ENCODE results near the gene MSMP.

Gene MSMP

DNA sequence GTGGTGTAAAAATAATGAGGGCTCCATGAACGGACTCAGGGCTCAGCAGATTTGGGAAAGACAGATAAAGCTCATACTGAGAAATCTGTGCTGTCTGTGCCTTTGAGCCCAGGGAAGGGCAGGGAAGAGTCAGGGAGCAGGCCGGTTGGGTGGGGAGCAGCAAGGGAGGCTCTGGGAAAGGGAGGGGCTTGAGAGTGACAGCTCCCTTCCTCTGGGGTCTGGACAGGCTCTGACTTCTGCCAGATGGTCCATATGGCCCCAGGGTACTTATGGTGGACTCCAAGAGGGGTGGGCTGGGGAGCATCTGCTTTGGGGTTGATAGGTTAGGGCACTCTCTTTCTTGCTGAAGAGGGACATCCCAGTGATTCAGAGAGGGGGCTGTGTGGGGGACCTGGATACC, 39.4 kb upstream of the MSMP start:
- H3K4me3 ChIP-seq (ENCODE audit: low read length), result no peak overlapping the region
- no peak for DNase-seq (ENCODE audit: low read depth)
- TF ChIP-seq, protein P1, sequence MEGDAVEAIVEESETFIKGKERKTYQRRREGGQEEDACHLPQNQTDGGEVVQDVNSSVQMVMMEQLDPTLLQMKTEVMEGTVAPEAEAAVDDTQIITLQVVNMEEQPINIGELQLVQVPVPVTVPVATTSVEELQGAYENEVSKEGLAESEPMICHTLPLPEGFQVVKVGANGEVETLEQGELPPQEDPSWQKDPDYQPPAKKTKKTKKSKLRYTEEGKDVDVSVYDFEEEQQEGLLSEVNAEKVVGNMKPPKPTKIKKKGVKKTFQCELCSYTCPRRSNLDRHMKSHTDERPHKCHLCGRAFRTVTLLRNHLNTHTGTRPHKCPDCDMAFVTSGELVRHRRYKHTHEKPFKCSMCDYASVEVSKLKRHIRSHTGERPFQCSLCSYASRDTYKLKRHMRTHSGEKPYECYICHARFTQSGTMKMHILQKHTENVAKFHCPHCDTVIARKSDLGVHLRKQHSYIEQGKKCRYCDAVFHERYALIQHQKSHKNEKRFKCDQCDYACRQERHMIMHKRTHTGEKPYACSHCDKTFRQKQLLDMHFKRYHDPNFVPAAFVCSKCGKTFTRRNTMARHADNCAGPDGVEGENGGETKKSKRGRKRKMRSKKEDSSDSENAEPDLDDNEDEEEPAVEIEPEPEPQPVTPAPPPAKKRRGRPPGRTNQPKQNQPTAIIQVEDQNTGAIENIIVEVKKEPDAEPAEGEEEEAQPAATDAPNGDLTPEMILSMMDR (IDR thresholded peaks at IDR 0.05; ENCODE audit: insufficient read depth, low read depth, low read length, missing control alignments), result no peak

DNA sequence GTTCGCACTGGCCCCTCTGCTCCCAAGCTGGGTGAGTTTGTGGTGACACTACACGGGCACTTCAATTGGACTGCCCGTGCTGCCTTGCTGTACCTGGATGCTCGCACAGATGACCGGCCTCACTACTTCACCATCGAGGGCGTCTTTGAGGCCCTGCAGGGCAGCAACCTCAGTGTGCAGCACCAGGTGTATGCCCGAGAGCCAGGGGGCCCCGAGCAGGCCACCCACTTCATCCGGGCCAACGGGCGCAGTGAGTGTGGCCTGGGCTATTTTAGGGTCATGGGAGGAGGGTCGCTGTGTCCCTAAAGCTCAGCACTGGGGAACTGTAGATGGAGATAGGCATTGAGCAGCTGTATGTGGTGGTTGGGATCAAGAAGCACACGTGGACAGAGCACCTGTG, 38.8 kb upstream of the MSMP start:
- TF ChIP-seq, protein P1 (IDR thresholded peaks at IDR 0.05; ENCODE audit: insufficient read depth, low read depth, low read length, missing control alignments), result no peak
- DNase-seq (ENCODE audit: low read depth), result no peak
- H3K4me3 ChIP-seq (ENCODE audit: low read length), result no peak overlapping the region

DNA sequence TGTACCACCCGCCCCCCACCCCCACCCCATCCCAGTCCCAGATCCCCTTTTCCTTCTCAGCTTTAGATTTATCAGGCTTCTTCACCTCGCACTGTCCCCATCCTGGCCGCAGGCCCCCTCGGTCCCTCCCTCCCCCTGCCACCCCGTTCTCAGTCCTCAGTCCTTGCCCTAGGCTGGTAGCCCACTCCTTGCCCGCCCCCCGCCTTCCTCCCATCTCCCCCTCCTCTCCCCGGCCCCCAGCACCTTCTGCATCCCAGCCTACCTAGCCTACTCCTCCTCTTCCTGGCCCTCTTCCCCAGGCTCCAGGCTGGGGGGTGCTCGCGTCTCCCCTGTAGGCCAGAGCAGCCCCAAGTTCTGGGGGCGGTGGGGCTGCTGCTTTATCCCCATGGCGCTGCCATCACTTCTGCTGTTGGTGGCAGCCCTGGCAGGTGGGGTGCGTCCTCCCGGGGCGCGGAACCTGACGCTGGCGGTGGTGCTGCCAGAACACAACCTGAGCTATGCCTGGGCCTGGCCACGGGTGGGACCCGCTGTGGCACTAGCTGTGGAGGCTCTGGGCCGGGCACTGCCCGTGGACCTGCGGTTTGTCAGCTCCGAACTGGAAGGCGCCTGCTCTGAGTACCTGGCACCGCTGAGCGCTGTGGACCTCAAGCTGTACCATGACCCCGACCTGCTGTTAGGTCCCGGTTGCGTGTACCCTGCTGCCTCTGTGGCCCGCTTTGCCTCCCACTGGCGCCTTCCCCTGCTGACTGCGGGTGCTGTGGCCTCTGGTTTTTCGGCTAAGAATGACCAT, 38.1 kb upstream of the MSMP start:
- H3K4me3 ChIP-seq (ENCODE audit: low read length), result no peak overlapping the region
- DNase-seq (ENCODE audit: low read depth), result no peak
- TF ChIP-seq, protein P1 (IDR thresholded peaks at IDR 0.05; ENCODE audit: insufficient read depth, low read depth, low read length, missing control alignments), result no peak

DNA sequence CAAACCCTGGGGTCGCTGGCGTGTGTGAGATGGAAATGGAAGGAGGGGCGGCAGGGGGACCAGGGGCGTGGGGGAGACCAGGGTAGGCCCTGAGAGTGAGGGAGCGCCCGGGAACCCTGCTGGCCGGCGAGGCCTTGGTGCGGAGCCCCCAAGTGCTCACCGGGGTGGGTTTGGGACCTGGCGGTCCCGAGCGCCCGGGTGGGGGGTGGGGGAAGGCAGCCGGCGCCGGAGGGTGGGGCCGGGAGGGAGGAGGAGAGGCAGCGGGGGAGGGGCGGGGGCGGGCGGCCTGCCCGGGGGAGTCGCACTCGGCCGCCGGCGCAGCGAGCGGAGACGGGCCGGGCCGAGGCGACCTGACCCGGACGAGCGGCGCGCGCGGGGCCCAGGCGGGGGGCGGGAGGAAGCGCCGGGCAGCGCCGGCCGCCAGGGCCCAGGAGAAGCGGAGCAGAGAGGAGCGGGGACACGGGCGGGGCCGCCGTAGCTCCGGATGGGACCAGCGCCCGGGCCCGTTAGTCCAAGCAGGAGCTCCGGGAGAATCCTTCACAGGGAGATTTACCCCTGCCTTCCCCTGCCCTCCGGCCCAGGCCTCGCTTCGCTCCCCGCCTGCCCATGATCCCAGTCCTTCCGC, 37.3 kb upstream of the MSMP start, which contains the start of gene NPR2:
Gene NPR2 (plus strand): TSS at position 295 of the 625 bp plus-strand sequence. CDS start 818 bp downstream, outside the sequence.
- peak within 1 kb of the TSS; percentile 33 for H3K4me3 ChIP-seq (ENCODE audit: low read length)
- TF ChIP-seq, protein P1 (IDR thresholded peaks at IDR 0.05; ENCODE audit: insufficient read depth, low read depth, low read length, missing control alignments), result no peak
- peak; percentile 10 for DNase-seq (ENCODE audit: low read depth)

DNA sequence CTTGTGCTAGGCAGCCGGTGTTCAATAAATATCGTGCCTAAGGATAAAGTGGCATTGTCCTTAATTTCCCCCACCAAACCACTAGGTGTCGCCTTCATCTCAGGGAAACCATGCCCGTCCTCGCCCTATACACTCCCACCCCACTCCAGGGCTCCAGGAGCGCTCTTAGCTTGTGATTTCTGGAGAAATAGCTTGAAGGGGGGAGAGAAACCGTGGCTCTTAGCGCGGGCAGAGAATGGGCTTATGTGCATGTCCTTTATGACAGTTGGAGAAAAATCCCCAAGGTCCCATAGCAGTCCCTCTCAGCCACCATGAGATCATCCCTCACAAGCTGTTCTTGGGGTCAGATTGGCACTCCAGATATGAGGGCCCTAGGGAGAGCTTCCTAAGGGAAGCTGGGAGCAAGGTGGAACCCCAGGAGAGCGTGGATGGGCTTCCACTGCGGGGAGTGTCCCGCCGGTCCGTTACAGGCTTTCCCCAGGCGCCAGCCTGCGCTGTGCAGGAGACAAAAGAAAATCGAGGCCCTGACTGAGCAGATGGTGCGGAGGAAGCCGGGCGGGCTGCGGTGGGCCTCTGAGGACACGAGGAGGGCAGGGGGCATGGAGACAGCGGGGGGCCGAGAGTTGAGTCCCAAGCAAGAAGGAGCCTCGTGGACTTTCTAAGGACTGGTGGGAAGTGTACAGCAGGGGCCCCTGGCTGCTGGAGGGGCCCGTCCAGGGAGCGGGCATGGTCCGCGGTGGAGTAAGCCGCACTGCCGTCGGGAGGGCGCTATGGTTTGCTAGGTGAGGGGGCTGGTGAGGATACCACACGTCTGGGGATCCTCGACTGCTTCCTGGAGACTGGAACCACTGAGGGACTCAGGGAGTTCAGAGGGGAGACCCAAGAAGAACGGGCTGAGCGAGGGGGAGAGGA, 36.6 kb upstream of the MSMP start:
- H3K4me3 ChIP-seq (ENCODE audit: low read length), result no peak overlapping the region
- TF ChIP-seq, protein P1 (IDR thresholded peaks at IDR 0.05; ENCODE audit: insufficient read depth, low read depth, low read length, missing control alignments), result peak; percentile 89
- DNase-seq (ENCODE audit: low read depth), result peak; percentile 81

DNA sequence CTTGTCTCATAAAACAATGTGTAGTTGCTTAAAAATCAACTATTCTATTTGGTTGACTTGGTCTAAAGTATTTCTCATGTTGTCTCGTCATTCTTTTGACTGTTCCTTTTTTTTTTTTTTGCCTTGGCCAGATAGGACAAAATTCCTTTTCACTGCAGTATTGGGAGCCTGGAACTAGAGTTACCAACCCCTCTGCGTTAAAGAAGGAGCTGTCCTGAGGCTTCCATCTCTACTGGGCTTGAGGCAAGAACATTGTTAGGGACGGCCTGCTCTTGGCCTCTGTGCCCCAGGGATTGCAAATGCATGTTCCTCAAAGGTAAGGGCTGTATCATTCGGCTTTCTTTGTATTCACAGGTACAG, 35.9 kb upstream of the MSMP start:
- H3K4me3 ChIP-seq (ENCODE audit: low read length), result no peak overlapping the region
- no peak for DNase-seq (ENCODE audit: low read depth)
- TF ChIP-seq, protein P1 (IDR thresholded peaks at IDR 0.05; ENCODE audit: insufficient read depth, low read depth, low read length, missing control alignments), result no peak
